Activated T-cell treated with anti-CD3 and anti-CD28 coated beads, Interleukin-2, amount 50 U/mL, for 48 hours (primary cell): ENCODE data around the gene C19orf18.

Experiments used
- DNase-seq, 2 experiments: peaks; one replicate each; pipeline ENCODE4 v3.0.0-alpha.2; 2020

C19orf18 gene

GRCh38 chr19:57947088-57947418 is 27.3 kb downstream of the C19orf18 start:
- DNase-seq: no peak

GRCh38 chr19:57946316-57946715 is 28.0 kb downstream of the C19orf18 start:
- DNase-seq: no peak

- DNase-seq: no peak
Observed at GRCh38 chr19:57941593-57941992, 32.7 kb downstream of the C19orf18 start.

GRCh38 chr19:57935731-57936130 is 38.6 kb downstream of the C19orf18 start:
- DNase-seq: no peak

- DNase-seq: peak; percentile 43 to 50
Observed at GRCh38 chr19:57934820-57935665, 39.3 kb downstream of the C19orf18 start, which contains the start of gene ZNF418. TSS of gene ZNF418 (minus strand) at chr19:57935402. CDS start at chr19:57933822, 1,580 bp downstream.

GRCh38 chr19:57927587-57927986 is 46.7 kb downstream of the C19orf18 start:
- no peak for DNase-seq

- DNase-seq: peak; percentile 80 to 84
Observed at GRCh38 chr19:57916168-57916995, 58.0 kb downstream of the C19orf18 start, which contains the start of gene ZNF417. TSS of gene ZNF417 (minus strand) at chr19:57916592. CDS start at chr19:57916411, 181 bp downstream.

- DNase-seq: no peak
Observed at GRCh38 chr19:57914531-57914930, 59.8 kb downstream of the C19orf18 start.
